ENCODE data around the gene TMEM175.

GRCh38 chr4:895596-895995, 36.7 kb upstream of the TMEM175 start:
- TF ChIP-seq FOXK2 (IDR thresholded peaks at IDR 0.05) (no peak), ZBTB7A (CRISPR knock-in tag; IDR thresholded peaks at IDR 0.05) (no peak), CTCF (CRISPR knock-in tag; IDR thresholded peaks at IDR 0.05) (no peak), RARG (CRISPR knock-in tag; IDR thresholded peaks at IDR 0.05; ENCODE audit: low read depth) (no peak), RAD21 (CRISPR knock-in tag; IDR thresholded peaks at IDR 0.05) (no peak), REST (IDR thresholded peaks at IDR 0.05; ENCODE audit: borderline replicate concordance in 1 of 2, low read depth in 1 of 2, low read length in 2 of 2) (no peak), ZNF530 (CRISPR knock-in tag; IDR thresholded peaks at IDR 0.05; ENCODE audit: low read depth) (no peak), DMAP1 (CRISPR knock-in tag; IDR thresholded peaks at IDR 0.05) (no peak), CBFB (CRISPR knock-in tag; IDR thresholded peaks at IDR 0.05) (no peak)

All from HepG2 (cell line).